Mucosa of gallbladder (tissue), 1 donor: Measurements from ENCODE around the gene DPP9. TPM values are rescaled to one million over a fixed set of nuclear protein-coding genes. Genes with fewer than 3 reads are reported as not detected.
"Not testable (repeated sequence)": the region's sequence is repeated elsewhere in the genome, so short reads cannot be mapped to it uniquely, and the experiment has no call there.

Experiments
- DNase-seq: peaks from one replicate; pipeline ENCODE4 v3.0.0-alpha.2; 2020; ENCODE audit warnings: low spot score
- total RNA-seq: library from RNA; stranded (reverse); gene quantifications from one replicate; pipeline ENCODE4 v1.2.1, GENCODE V29; 2021
- donor health status: DM: no; HTN: no; CAD: no.

Gene DPP9
- total RNA-seq, 1 donor from 2014 or later = 62.8 TPM

DNA sequence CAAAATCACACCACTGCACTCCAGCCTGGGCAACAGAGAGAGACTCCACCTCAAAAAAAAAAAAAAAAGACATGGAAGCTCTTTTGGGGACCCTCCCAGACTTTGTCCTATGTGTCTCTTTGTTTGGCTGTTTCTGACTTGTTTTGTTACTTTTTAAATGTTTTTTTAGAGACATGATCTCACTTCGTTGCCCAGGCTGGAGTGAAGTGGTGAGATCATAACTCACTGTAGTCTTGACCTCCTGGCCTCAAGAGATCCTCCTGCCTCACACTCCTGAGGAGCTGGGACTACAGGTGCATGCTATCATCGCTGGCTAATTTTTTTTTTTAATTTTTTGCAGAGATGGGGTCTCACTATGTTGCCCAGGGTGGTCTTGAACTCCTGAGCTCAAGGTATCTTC, 16.4 kb upstream of the DPP9 start:
- DNase-seq = no peak

DNA sequence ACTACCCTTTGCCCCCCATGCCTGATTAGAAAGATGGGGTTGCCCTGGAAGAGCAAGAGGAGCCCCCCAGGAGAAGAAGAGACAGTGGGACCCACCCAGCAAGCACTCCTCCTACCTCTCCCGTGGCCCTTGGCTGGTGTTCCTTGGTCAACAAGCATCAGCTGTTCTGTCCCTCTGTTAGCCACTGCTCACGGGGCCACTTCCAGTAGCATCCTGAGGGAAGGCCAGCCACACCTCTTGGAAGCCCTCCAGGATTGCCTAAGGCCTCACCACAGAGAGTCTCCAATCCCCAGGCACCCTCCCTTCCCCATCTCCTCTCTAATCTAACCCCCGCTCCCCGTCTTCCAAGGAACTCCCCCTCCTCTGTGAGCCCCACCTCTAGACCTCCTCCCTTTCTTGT, 15.1 kb upstream of the DPP9 start:
- DNase-seq = no peak

DNA sequence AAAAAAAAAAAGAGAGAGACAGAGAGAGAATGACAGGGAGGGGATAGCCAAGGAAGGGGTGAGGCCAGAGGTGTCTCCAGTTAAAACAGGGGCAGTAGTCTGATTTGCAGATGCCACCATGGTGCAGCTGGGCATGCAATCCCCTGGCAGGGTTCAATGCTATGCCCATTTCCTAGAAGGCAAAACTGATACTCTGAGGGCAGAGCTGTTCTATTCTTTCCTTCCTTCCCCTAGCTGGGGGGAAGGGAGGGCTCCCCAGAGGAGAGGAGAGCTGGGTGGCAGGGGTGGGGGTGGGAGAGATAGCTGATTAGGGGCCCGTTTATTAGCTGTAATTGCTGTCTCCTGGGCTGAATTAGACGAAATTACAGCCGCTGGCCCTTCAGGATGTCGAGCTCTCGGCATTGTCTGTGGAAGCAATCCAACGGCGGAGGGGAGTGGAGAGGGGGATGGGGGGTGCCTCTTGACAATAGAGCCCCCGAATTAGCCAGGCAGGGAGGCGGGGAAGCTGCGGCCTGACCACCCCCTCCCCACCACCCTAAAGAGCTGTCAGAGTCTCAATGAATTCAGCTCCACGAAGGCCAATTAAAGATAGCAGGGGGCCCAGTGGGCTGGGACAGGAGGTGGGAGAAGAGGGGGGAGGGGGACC, 14.4 kb upstream of the DPP9 start:
- no peak for DNase-seq

DNA sequence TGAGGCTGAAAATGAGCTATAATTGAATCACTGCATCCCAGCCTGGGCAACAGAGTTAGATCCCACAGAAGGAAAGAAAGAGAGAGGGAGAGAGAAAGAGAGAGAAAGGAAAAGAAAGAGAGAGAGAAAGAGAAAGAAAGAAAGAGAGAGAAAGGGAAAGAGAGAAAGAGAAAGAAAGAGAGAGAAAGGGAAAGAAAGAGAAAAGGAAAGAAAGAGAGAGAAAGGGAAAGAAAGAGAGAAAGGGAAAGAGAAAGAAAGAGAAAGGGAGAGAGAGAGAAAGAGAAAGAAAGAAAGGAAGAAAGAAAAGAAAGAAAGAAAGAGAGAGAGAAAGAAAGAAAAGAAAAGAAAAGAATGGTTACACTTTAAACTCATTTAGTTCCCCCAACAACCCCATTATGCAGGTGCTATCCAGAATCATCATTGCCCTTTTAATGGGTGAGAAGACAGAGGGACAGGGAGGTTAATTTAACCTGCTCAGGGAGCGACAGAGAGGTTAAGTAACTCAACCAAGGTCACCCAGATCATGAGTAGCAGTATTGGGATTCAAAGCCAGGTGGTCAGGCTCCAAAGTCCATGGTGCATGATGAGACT, 10.2 kb upstream of the DPP9 start:
- no peak for DNase-seq

- DNase-seq = no peak
Observed at GRCh38 chr19:4732680-4733114, 9.1 kb upstream of the DPP9 start.

DNA sequence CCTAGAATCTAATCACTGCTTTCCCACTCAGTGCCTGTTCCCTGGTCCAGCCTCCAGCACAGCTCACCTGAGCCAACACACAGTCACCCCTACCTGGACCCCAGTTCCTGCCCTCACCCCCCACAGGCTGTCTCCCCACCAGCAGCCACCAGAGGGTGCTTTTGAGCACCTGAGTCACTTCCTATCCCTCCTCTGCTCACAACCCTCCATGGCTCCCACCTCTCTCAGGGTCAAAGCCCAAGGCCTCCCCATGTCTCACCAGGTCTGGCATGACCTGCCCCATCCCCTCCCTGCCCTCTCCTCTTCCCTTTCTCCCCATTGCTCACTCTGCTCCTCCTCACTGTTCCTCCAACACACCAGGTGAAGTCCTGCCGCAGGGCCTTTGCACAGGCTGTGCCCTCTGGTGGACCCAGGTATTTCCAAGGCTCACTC, 7.1 kb upstream of the DPP9 start:
- no peak for DNase-seq

- DNase-seq = no peak
Observed at GRCh38 chr19:4728871-4729270, 5.2 kb upstream of the DPP9 start.

DNA sequence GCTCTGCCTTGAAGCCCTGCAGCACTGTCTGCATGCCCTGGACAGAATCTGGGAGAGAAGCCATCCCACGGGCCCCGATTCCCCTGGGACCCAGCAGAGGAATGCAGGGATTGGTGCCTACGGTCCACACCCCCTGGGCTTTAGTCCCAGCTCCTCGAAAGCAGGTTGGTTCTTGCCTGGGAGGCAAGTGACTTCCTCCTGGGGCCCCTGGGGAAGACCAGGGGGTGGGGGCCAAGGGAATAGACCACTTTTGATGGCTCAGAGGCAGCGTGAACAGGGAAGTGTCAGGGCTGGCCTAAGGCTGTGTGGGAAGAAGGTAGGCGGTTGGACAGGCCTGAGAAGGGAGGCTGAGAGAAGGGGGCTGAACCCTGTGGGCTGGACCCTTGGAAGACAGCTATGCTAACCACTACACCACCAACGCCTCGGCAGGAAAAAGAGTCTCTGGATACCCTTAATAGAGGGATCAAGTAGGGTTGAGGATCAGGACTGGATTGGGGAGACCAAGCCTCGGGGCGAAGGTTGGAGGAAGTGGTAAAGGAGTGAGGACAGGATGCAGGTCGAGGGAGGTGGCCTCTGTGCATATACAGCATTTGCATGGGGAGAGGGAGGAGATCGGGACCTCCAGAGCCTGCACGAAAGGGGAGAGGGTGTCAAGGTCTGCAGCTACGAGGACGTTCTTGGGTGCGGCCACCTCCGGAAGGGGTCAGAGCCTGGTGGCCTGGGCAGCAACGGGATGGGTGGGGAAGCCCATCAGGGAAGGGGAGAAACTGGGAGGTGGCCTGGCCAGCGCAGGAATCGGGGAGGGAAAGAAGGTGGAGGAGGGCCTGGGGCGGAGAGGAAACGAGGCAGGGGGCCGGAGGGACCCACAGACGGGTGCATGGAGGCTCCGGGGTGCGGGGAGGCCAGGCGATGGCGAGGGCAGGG, 709 bp downstream of the DPP9 start:
- DNase-seq = no peak

- DNase-seq = no peak
Observed at GRCh38 chr19:4721196-4721595, 2.4 kb downstream of the DPP9 start.

GRCh38 chr19:4720037-4720700, 3.5 kb downstream of the DPP9 start:
- DNase-seq = no peak

- DNase-seq = no peak
Observed at GRCh38 chr19:4719499-4719866, 4.2 kb downstream of the DPP9 start.

DNA sequence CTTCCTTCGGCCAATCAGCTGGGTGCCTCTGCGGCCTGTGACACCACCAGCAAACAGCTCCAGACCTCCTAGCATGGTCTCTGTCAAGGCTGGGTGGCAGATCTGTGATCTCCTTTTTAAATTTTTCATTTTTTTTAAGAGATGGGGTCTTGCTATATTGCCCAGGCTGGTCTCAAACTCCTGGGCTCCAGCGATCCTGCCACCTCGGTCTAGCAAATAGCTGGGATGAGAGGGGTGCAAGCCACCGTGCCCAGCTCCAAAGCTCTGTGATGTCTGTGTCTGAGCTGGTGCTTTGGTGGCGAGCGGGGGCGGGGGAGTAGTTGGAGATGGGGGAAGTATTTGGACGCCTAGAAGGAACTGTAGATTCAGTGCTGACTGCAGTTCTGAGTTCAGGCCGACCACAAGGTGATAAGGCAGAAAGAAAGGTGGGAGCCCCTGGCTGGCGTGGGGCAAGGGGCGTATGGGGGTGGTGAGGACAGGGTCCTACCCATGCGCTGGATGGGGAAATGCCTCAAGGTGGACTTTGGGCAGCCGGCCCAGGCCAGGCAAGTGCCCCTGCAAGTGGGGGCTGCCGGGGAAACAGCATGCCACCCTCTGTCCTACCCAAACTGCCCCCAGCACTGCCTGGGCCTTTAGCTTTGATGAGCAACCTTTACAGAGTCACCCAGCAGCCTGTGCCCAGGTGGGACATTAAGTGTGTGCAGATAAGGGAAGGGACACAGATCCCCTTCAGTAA, 5.5 kb downstream of the DPP9 start:
- DNase-seq = no peak

GRCh38 chr19:4717191-4717965, 6.3 kb downstream of the DPP9 start:
- DNase-seq = no peak

DNA sequence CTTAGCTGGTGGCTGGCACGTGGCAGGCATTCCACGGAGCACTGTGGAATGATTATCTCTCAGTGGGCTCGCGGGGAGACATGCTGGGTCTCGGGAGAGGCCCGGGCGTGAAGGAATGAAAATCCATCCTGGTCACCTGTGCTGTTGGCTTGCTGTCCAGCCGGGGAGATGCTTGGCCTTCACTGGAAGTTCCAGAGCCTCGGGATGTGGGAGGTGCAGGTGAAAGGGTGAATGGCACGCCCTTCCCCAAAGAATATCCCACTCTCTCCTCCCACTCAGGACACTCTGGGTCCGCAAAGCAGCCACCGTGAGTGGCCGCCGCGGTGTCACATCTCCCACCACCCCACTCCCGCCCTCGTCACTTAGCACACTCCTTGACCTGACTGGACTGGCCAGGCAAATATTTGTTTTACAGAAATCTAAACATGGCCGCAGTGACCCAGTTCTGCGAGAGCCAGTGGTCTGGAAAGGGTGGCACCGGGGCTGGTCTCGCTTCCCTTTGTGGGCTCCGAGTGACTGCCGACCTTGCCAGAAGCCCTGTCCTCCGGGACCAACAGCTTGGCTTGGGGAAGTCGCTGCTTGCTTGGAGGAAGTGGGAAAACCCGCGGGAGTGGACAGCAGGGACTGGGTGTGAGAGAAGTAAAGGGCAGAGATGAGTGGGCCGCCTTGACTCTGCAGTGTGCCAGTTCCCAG, 8.0 kb downstream of the DPP9 start:
- no peak for DNase-seq

DNA sequence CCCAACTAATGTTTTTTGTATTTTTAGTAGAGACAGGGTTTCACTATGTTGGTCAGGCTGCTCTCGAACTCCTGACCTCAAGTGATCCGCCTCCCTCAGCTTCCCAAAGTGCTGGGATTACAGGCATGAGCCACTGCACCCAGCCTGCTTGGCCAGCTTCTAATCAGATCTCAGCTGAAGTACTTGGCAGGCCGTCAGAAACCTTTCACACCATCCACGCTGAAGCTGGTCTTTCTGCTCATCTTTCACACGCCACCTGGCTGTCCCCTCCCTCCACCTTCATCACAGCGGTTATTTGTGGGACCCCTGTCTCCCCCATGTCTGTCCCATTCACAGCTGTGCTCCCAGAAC, 8.5 kb downstream of the DPP9 start:
- not testable (repeated sequence) for DNase-seq

DNA sequence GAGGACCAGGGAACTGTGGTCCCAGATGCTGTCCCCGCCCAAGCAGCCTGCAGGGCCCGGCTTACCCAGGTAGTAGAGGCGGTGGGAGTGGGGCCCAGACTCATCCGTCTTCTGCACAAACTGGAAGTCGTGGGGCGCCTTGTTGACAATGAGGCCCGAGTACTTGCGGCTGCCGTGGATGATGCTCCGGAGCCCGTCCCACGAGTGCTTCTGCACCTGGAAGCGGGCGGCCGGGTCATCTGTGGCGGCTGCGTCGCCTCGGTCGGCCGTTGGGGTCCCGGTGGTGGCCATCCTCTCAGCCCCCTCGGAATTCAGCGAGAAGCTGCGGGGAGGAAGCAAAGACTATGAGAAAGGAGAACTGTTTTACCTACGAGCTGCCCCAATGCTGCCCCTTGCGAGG, 9.6 kb downstream of the DPP9 start:
- no peak for DNase-seq

- peak; percentile 92 for DNase-seq
Observed at GRCh38 chr19:4713384-4713951, 10.2 kb downstream of the DPP9 start.

- no peak for DNase-seq
Observed at GRCh38 chr19:4712771-4713170, 10.9 kb downstream of the DPP9 start.

GRCh38 chr19:4711211-4711610, 12.4 kb downstream of the DPP9 start:
- DNase-seq = no peak

- DNase-seq = no peak
Observed at GRCh38 chr19:4710281-4710600, 13.4 kb downstream of the DPP9 start.
